Neural progenitor cell (in vitro differentiated cells): ENCODE data around the gene VSTM4.

Experiments used
- EZH2 ChIP-seq: fragments of 200-600 bp; sonication (generic); IDR thresholded peaks from 2 replicates; pipeline ENCODE4 v1.6.1; 2017; ENCODE audit warnings: antibody characterized with exemption, mild to moderate bottlenecking, moderate library complexity
- TF ChIP-seq, protein P1 (sequence below): fragments of 200-600 bp; sonication (generic); IDR thresholded peaks from 2 replicates; pipeline ENCODE4 v1.5.1; 2017; ENCODE audit warnings: antibody characterized with exemption, mild to moderate bottlenecking

DNA sequence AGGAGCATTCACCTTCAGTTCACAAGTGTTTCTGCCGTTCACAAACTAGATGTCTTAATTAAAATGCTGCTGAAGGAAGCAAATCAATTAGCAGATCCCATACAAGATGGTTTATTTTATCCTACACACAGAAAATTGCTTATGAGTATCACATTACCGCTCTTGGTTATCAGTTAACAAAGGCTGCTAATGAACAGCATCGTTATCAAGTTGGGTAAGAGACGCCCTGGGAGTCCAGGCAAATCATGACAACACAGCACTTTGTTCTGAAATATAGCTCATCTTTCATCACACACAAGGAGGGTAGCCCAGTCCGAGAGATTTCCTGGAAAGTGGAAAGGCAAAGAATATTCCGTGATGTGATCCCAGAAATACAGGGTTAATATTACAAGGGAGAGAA lies 39.3 kb upstream of the VSTM4 start:
- TF ChIP-seq, protein P1, sequence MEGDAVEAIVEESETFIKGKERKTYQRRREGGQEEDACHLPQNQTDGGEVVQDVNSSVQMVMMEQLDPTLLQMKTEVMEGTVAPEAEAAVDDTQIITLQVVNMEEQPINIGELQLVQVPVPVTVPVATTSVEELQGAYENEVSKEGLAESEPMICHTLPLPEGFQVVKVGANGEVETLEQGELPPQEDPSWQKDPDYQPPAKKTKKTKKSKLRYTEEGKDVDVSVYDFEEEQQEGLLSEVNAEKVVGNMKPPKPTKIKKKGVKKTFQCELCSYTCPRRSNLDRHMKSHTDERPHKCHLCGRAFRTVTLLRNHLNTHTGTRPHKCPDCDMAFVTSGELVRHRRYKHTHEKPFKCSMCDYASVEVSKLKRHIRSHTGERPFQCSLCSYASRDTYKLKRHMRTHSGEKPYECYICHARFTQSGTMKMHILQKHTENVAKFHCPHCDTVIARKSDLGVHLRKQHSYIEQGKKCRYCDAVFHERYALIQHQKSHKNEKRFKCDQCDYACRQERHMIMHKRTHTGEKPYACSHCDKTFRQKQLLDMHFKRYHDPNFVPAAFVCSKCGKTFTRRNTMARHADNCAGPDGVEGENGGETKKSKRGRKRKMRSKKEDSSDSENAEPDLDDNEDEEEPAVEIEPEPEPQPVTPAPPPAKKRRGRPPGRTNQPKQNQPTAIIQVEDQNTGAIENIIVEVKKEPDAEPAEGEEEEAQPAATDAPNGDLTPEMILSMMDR: no peak
- no peak for TF ChIP-seq EZH2
